CD14-positive monocyte (primary cell): ENCODE results near the gene NDUFS6. TPM values are rescaled to one million over a fixed set of nuclear protein-coding genes. Genes with fewer than 3 reads are reported as not detected.

Experiments
- DNase-seq, 3 donors: peaks; one replicate each; pipeline ENCODE4 v3.0.0-alpha.2; 2011 to 2022
- H2AFZ ChIP-seq: 2 replicates; pipeline ENCODE4 v1.6.0; 2012; ENCODE audit warnings: mild to moderate bottlenecking, low read depth, low read length, inconsistent platforms; ENCODE audit not compliant: insufficient read depth, poor library complexity, severe bottlenecking
- H3K27ac ChIP-seq, 2 donors: 1 replicate in 1 of 2; 2 replicates in 1 of 2; pipeline ENCODE4 v1.5.1; 2012 to 2013; ENCODE audit warnings: low read length in 2 of 2, control low read depth in 1 of 2, inconsistent platforms in 1 of 2, low read depth in 1 of 2, mild to moderate bottlenecking in 1 of 2
- H3K27me3 ChIP-seq, 2 donors: one replicate each; pipeline versions ENCODE4 v1.6.0 to v1.6.1; 2011 to 2013; ENCODE audit warnings: low read length in 2 of 2; ENCODE audit not compliant: control insufficient read depth in 2 of 2, insufficient read depth in 2 of 2
- H3K36me3 ChIP-seq, 2 donors: replicated peaks in 1 of 2; 1 replicate in 1 of 2; 2 replicates in 1 of 2; pipeline versions ENCODE4 v1.5.1 to v1.6.1; 2012 to 2013; ENCODE audit warnings: low read length in 2 of 2, control low read depth in 1 of 2, inconsistent platforms in 1 of 2, mild to moderate bottlenecking in 1 of 2; ENCODE audit not compliant: insufficient read depth in 2 of 2, control insufficient read depth in 1 of 2
- H3K4me1 ChIP-seq, 2 donors: 1 replicate in 1 of 2; 2 replicates in 1 of 2; pipeline versions ENCODE4 v1.5.1 to v1.6.1; 2012 to 2013; ENCODE audit warnings: low read length in 2 of 2, control low read depth in 1 of 2, inconsistent platforms in 1 of 2, mild to moderate bottlenecking in 1 of 2, moderate library complexity in 1 of 2; ENCODE audit not compliant: insufficient read depth in 2 of 2, control insufficient read depth in 1 of 2
- H3K4me2 ChIP-seq: replicated peaks from 2 replicates; pipeline ENCODE3; 2012; ENCODE audit warnings: low read length, moderate library complexity, mild to moderate bottlenecking; ENCODE audit not compliant: poor library complexity, severe bottlenecking; ENCODE audit errors: extremely low read depth
- H3K4me3 ChIP-seq, 3 experiments: fragments of 200-600 bp in 1 of 3; sonication (generic) in 1 of 3; replicated peaks in 1 of 3; 1 replicate in 2 of 3; 2 replicates in 1 of 3; pipeline ENCODE4 v1.5.1; 2011 to 2013; ENCODE audit warnings: low read length in 3 of 3, mild to moderate bottlenecking in 3 of 3, control low read depth in 2 of 3, low read depth in 2 of 3, inconsistent platforms in 1 of 3, moderate library complexity in 1 of 3
- H3K79me2 ChIP-seq: 2 replicates; pipeline ENCODE4 v1.6.0; 2012; ENCODE audit warnings: mild to moderate bottlenecking, control low read depth, inconsistent platforms, low read length, moderate library complexity; ENCODE audit not compliant: insufficient read depth
- H3K9ac ChIP-seq: 2 replicates; pipeline ENCODE4 v1.6.0; 2017; ENCODE audit warnings: low read length, mild to moderate bottlenecking; ENCODE audit not compliant: insufficient read depth, poor library complexity, severe bottlenecking
- H3K9me3 ChIP-seq, 2 donors: replicated peaks in 1 of 2; 1 replicate in 1 of 2; 2 replicates in 1 of 2; pipeline versions ENCODE4 v1.5.1 to v1.6.1; 2012 to 2013; ENCODE audit warnings: low read length in 2 of 2, control low read depth in 1 of 2; ENCODE audit not compliant: control insufficient read depth in 1 of 2, insufficient read depth in 1 of 2
- H4K20me1 ChIP-seq: 2 replicates; pipeline ENCODE4 v1.6.0; 2012; ENCODE audit warnings: mild to moderate bottlenecking, low read length, control low read depth, moderate library complexity; ENCODE audit not compliant: insufficient read depth
- H3K27ac Mint-ChIP-seq, 7 donors: one replicate each; pipeline ENCODE4 v1.8.0; 2020; ENCODE audit warnings: mild to moderate bottlenecking in 7 of 7, mixed read lengths in 7 of 7, moderate library complexity in 6 of 7, inconsistent platforms in 2 of 7
- H3K27me3 Mint-ChIP-seq, 3 donors: one replicate each; pipeline ENCODE4 v1.8.0; 2021 to 2022; ENCODE audit warnings: low read depth in 3 of 3, mild to moderate bottlenecking in 3 of 3, mixed read lengths in 3 of 3, moderate library complexity in 3 of 3, inconsistent platforms in 1 of 3
- H3K36me3 Mint-ChIP-seq, 2 donors: one replicate each; pipeline ENCODE4 v1.8.0; 2020; ENCODE audit warnings: mixed read lengths in 2 of 2, inconsistent platforms in 1 of 2, mild to moderate bottlenecking in 1 of 2
- H3K4me1 Mint-ChIP-seq: one replicate; pipeline ENCODE4 v1.8.0; 2020; ENCODE audit warnings: mild to moderate bottlenecking, mixed read lengths
- H3K4me3 Mint-ChIP-seq, 2 donors: one replicate each; pipeline ENCODE4 v1.8.0; 2020; ENCODE audit warnings: mild to moderate bottlenecking in 2 of 2, mixed read lengths in 2 of 2, moderate library complexity in 1 of 2
- H3K9me3 Mint-ChIP-seq, 7 donors: one replicate each; pipeline ENCODE4 v1.8.0; 2020 to 2022; ENCODE audit warnings: mixed read lengths in 7 of 7, mild to moderate bottlenecking in 6 of 7, moderate library complexity in 6 of 7, inconsistent platforms in 2 of 7
- WGBS: methylation state at CpG from one replicate; pipeline ENCODE4 v1.1.5; 2013; ENCODE audit warnings: missing lambda C conversion rate; ENCODE audit not compliant: insufficient coverage; 5-methylcytosine and 5-hydroxymethylcytosine counted together
- intact Hi-C, 2 donors: fragments of 100-400 bp; cut with micrococcal nuclease; formaldehyde crosslinking; loops; one replicate each; pipeline versions ENCODE4 v1.15.0 to v1.15.1; 2023
- polyA plus RNA-seq, 3 donors: library from polyadenylated mRNA; depleted of rRNA in 1 of 3; unstranded in 2 of 3; stranded (reverse) in 1 of 3; fragments of 300-500 nt in 2 of 3; fragments of >200 nt in 1 of 3; fragmentation: Illumina TruSeq in 2 of 3; gene quantifications; 1 replicate in 2 of 3; 2 replicates in 1 of 3; pipeline ENCODE4 v1.2.3, GENCODE V29; 2012 to 2021
- TF ChIP-seq, protein P1 (sequence below): fragments of 200-600 bp; IDR thresholded peaks from one replicate; pipeline ENCODE4 v1.8.0; 2022; ENCODE audit warnings: antibody characterized with exemption, mild to moderate bottlenecking

The NDUFS6 gene
- polyA plus RNA-seq, 3 donors, result 20.5 to 62.3 (median 62.2) TPM

DNA sequence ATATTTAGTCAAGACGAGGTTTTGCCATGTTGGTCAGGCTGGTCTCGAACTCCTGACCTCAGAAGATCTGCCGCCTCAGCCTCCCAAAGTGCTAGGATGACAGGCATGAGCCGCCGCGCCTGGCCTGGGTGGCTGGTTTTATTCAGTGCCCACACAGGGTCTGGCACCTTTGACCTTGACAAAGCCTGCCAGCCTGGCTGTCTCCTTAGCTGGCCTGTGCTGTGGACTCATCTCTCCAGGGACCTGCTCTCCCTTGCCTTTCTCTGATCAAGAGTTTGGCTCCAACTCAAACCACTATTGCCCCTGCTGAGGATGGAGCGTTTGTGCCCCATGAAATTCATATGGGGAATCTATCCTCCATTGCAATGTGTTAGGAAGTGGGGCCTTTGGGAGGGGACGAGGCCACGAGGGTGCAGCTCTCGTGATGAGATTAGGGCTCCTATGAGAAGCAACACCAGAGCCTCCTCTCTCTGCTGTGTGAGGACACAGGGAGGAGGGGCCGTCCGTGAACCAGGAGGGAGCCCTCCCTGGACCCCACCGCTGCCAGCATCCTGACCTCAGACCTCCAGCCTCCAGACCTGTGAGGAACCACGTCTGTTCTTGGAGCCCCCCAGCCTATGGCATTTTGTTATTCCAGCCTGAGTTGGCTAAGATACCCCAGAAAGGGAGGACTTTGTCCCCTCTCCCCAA is 46.5 kb upstream of the NDUFS6 start:
- Histone ChIP-seq H3K36me3 (no peaks in the 10 kb centered on the region), H3K4me3 (no peak overlapping the region), H3K27me3 (no peaks in the 10 kb centered on the region), H3K4me2 (no peak overlapping the region), H3K9me3 (no peaks in the 10 kb centered on the region), H2AFZ (no peak overlapping the region), H3K79me2 (no peaks in the 10 kb centered on the region), H3K27ac (no peak overlapping the region), H4K20me1 (no peaks in the 10 kb centered on the region), H3K4me1 (no peaks in the 10 kb centered on the region), H3K9ac (no peak overlapping the region)
- WGBS, result 87% methylated on average over 9 of the region's 14 CpGs
- no peak overlapping the region for H3K4me3 Mint-ChIP-seq
- intact Hi-C loops, result no loop called here
- TF ChIP-seq, protein P1, sequence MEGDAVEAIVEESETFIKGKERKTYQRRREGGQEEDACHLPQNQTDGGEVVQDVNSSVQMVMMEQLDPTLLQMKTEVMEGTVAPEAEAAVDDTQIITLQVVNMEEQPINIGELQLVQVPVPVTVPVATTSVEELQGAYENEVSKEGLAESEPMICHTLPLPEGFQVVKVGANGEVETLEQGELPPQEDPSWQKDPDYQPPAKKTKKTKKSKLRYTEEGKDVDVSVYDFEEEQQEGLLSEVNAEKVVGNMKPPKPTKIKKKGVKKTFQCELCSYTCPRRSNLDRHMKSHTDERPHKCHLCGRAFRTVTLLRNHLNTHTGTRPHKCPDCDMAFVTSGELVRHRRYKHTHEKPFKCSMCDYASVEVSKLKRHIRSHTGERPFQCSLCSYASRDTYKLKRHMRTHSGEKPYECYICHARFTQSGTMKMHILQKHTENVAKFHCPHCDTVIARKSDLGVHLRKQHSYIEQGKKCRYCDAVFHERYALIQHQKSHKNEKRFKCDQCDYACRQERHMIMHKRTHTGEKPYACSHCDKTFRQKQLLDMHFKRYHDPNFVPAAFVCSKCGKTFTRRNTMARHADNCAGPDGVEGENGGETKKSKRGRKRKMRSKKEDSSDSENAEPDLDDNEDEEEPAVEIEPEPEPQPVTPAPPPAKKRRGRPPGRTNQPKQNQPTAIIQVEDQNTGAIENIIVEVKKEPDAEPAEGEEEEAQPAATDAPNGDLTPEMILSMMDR, result no peak
- DNase-seq, result peak in 1 of 3 donors; percentile 0
- no peaks in the 10 kb centered on the region for H3K36me3 Mint-ChIP-seq
- peaks cover 0 to 8% (median 0%) of the 10 kb centered on the region in 7 donors for H3K9me3 Mint-ChIP-seq
- H3K27me3 Mint-ChIP-seq, result peaks cover 0 to 24% (median 9%) of the 10 kb centered on the region in 3 donors
- no peak overlapping the region for H3K27ac Mint-ChIP-seq
- H3K4me1 Mint-ChIP-seq, result no peaks in the 10 kb centered on the region

DNA sequence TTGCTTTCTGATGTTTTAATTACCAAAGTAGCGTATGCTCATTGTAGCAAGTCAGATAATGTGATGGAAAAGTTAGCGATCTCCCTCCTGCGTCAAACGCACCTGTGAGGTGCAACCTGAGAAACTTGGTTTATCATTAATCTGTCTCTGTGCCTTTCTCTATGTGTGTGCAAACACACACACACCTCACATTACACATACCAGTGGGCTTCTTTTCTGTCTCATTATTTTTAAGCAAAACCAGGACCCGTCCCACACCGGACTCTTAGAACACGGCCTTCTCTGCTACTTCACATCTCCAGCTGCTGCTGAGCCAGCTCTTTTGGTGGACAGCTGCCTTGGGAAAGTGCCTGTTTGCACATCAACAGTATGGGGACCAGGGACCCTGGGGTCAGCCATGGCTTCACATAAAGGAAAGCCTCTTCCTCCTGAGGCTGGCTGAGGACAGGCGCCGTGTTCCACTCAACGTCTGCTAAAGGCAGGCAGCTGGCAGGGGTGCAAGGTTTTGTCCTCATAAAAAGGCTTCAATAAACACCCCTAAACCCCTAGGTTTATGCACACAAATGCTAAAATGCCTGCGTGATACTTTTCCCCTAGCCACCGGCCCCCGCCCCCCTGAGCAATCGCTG is 45.8 kb upstream of the NDUFS6 start:
- Histone ChIP-seq H3K9ac (no peak overlapping the region), H3K4me1 (no peaks in the 10 kb centered on the region), H3K36me3 (no peaks in the 10 kb centered on the region), H3K79me2 (no peaks in the 10 kb centered on the region), H2AFZ (no peak overlapping the region), H3K27ac (no peak overlapping the region), H3K9me3 (no peaks in the 10 kb centered on the region), H3K27me3 (no peaks in the 10 kb centered on the region), H3K4me3 (no peak overlapping the region), H4K20me1 (no peaks in the 10 kb centered on the region), H3K4me2 (no peak overlapping the region)
- H3K36me3 Mint-ChIP-seq, result no peaks in the 10 kb centered on the region
- no peak for DNase-seq
- WGBS, result 84% methylated on average over 14 of the region's 14 CpGs
- H3K27me3 Mint-ChIP-seq, result peaks cover 0 to 21% (median 8%) of the 10 kb centered on the region in 3 donors
- peak overlapping the region in 1 of 2 donors; percentile 17 for H3K4me3 Mint-ChIP-seq
- H3K27ac Mint-ChIP-seq, result no peak overlapping the region
- TF ChIP-seq, protein P1, result no peak
- peaks cover 0 to 8% (median 0%) of the 10 kb centered on the region in 7 donors for H3K9me3 Mint-ChIP-seq
- intact Hi-C loops, result no loop called here
- no peaks in the 10 kb centered on the region for H3K4me1 Mint-ChIP-seq
